Dermis microvascular lymphatic vessel endothelial cell (primary cell): Measurements from ENCODE around the gene ABCA4. TPM values are rescaled to one million over a fixed set of nuclear protein-coding genes. Genes with fewer than 3 reads are reported as not detected.

Source experiments
- DNase-seq, 2 donors: peaks; one replicate each; pipeline versions ENCODE4 v3.0.0 to v3.0.0-alpha.2; 2010; ENCODE audit warnings: low read depth in 2 of 2
- total RNA-seq: library from RNA; depleted of rRNA; stranded (reverse); fragments of >200 nt; gene quantifications from 2 replicates; pipeline ENCODE4 v1.2.1, GENCODE V29; 2014

The ABCA4 gene
- total RNA-seq, 1 donor from 2014 or later: 27.9 TPM

DNA sequence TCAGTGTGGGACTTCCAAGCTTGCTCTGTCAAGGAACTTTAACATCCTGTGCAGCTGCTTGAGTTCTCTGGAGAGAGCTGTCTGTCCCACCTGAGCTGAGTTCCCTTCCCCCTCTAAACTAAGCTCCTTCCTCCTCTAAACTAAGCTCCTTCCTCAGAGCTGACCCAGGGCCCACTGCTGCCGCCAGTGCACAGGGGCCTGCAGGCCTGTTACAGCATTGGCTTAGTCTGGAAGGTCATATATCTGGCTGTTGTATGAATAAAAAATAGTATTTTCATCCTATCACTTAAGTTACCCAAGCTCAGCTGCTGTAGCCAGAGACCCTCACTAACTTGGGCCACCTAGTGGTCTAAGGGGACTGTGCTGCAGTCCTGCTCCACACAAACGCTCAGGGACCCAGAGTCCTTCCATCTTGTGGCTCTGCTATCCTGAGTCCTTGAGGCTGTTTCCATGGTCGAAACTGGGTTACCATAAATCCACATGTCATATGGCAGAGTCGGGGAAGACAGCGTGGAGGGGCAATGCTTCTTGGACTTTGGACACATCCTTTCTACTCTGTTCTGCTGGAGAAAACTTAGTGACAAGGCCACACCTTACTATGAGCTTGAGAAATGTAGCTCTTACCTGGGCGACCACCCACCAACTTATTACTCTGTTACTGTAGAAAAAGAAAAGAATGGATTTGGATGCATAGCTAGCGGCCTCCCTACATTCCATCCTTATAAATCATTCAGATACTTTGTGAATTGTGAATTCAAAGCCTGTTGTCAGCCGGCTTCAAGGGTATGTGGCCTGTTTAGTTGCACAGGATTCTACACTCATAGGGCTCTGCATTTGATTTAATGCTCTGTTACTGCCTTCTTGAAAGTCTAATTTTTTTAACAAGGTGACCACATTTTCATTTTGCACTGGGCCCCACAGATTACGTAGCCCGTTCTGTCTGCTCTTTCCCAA is 140.4 kb downstream of the ABCA4 start:
- DNase-seq: peak; percentile 20 to 45

GRCh38 chr1:93979718-93980319 is 141.1 kb downstream of the ABCA4 start:
- no peak for DNase-seq

- DNase-seq: no peak
These were observed 141.8 kb downstream of the ABCA4 start for GRCh38 chr1:93979040-93979717.

GRCh38 chr1:93977598-93977945 is 143.4 kb downstream of the ABCA4 start:
- peak in 1 of 2 donors; percentile 5 for DNase-seq

GRCh38 chr1:93976711-93977597 is 144.0 kb downstream of the ABCA4 start:
- DNase-seq: no peak

GRCh38 chr1:93976291-93976690 is 144.7 kb downstream of the ABCA4 start:
- DNase-seq: no peak

- DNase-seq: no peak
These were observed 148.6 kb downstream of the ABCA4 start for GRCh38 chr1:93972341-93972740.

- DNase-seq: no peak
These were observed 151.1 kb downstream of the ABCA4 start for GRCh38 chr1:93969887-93970286.

DNA sequence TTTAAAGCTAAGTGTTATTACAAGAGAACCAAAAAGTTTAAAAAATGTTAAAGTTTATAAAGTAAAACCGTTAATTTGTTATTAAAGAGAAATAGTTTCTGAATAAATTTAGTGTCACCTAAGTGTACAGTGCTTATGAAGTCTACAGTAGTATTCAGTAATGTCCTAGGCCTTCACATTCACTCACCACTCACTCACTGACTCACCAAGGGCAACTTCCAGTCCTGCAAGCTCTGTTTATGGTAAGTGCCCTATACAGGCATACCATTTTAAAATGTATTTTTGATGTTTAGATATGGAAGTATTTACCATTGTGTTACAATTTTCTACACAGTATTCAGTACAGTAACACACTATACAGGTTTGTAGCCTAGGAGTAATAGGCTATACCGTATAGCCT is 151.6 kb downstream of the ABCA4 start:
- DNase-seq: no peak

DNA sequence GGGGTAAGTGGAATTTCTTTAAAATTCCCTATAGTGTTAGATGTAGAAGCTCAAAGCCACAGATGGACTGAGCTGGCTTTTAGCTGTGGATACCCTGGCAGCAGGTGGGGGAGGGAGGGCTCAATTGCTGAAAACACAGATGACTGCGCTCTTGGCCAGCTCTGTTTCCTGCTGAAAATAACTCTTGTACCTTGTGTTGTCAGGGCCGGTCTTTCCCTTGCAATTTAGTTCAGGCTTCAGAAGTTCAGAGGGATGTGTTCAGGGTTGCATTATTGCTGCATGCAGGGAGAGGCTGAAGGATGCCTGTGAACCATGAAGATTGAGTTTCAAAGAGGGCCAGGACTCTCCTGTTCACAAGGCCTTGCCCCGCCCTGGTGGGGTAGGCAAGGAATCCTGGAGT is 153.6 kb downstream of the ABCA4 start:
- peak; percentile 52 to 56 for DNase-seq

- peak in 1 of 2 donors; percentile 6 for DNase-seq
These were observed 155.1 kb downstream of the ABCA4 start for GRCh38 chr1:93965888-93966287.

DNA sequence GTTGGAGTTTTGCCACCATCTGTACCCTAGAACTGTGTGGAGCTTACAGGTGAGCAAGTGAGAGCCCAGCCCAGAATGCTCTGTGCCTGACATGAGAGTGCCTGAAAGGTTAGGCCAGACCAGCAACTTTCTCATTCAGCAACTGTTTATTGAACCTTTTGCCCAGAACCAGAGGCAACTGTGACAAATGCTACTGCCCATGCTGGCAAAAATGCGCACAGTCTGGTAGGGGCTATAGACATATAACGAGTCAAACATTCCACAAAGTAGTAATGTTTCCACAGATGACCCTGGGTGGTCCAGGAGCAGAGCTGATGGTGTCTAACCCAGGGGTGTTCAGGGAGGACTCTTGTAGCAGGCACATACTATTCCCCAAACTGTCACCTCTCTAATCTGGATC is 155.7 kb downstream of the ABCA4 start:
- DNase-seq: no peak

DNA sequence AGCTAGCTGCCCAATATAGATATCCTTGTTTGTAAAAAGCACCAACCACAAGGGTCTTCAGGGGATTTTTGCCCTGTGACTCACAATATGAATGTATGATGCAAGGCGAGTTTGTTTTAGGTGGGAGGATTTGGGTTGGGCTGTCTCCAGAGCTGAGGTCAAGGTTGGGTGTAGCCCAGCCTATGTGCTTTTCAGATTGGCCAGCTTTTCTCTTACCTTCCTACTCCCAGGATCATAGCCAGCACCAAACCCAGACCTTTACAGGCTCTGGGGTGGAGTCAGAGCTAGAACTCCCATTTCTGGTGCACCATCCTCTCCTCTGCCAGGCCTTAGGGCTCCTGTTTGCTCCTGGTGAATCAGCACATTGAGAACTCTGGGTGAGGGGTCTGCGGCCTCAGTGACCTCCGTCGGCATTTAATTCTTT is 156.2 kb downstream of the ABCA4 start:
- DNase-seq: no peak

DNA sequence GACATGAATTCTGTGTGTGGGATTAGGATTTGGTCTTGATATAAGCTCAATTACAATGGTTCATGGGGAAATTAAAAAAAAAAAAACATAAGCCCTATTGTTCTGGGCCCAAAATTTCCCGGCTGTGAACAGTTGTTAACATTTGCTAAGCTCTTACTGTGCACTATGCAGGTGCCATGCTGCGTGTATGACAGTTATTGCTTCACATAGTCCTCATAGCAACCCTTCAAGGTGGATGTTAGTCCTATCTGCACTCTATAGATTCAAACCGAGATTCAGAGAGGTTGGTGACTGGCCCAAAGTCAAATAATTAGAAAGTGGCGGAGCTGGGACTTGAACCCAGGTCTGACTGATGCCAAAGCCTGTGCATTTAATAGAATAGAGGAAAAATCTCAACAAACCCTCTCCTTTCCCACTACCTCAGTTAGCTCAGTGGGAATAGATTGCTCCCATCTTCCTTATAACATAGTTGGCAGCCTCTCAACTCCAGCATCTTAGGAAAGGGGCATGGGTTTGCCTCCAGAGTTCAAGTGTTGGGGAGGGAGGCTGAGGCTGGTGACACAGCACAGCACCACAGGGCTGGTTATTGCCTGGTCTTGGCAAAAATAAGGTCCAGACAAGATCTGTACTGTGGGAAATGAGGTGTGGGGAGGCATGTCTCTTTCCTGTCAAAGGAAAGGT is 156.7 kb downstream of the ABCA4 start:
- no peak for DNase-seq

DNA sequence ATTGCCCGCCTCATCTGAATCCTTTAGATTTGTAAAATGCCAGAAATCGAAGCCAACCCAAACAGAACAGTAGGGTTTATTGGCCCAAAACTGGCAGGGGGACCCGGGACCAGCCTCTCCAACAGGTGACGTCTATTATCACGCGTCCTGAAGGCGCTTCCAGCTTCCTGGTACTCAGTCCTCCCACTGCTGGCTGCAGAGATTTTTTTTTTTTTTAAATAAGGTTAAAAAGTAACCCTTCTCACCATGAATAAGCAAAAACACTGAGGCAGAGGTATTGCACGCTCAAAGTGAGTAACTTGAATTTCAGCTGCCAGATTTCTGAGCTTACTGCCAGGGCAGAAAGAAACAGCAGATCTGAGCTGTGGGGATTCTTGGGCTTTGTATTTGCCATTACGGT is 157.4 kb downstream of the ABCA4 start:
- no peak for DNase-seq

- no peak for DNase-seq
These were observed 159.0 kb downstream of the ABCA4 start for GRCh38 chr1:93961906-93962305.

DNA sequence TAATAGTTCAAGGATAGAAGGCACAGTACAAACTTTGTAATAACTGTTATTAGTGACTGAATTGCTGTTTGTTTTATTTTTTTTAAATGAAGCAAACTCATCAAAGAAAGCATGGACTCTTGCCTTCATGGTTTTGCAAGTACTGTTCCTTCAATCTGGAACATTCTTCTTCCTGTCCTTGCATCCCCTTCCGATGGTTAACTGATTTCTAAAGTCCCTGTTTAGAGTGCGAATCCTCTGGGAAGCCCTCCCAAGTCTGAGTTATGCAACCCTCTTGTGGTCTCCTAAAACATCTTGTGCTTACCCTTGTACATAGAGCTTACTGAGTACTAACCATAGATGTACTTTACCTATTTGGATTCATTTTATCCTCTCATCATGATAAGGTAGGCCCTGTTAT is 159.5 kb downstream of the ABCA4 start:
- no peak for DNase-seq

- no peak for DNase-seq
These were observed 160.3 kb downstream of the ABCA4 start for GRCh38 chr1:93960641-93961147.

DNA sequence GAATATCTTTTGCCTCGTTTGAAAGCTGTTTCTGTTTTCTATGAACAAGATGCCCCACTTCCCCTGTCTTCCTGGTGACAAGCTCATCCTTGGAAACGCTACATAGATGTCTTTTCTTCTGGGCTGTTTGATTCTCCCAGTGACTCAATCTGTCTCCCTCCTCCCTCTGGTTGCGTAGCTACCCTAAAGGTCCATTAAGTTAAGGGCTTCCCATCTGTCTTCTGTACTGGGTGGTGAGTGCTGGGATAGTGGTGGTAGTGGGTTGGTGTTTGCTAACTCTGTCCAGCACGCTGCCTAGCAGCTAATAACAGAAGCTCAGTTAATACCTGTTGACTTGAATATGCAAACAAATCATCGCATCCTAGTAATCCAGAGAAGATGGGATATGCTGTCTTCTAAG is 161.5 kb downstream of the ABCA4 start:
- no peak for DNase-seq

- no peak for DNase-seq
These were observed 162.2 kb downstream of the ABCA4 start for GRCh38 chr1:93958726-93959100.
